GM18519 (cell line): ENCODE data around the gene ACYP2.

Experiments
- ATAC-seq: cut with Tn5 transposase; IDR thresholded peaks from one replicate; pipeline ENCODE4 v1.9.1; 2021; ENCODE audit warnings: mild to moderate bottlenecking, moderate library complexity; ENCODE audit not compliant: unreplicated experiment, low FRiP score

Gene ACYP2

GRCh38 chr2:54208364-54209240 is 93.2 kb downstream of the ACYP2 start:
- ATAC-seq, result no peak

DNA sequence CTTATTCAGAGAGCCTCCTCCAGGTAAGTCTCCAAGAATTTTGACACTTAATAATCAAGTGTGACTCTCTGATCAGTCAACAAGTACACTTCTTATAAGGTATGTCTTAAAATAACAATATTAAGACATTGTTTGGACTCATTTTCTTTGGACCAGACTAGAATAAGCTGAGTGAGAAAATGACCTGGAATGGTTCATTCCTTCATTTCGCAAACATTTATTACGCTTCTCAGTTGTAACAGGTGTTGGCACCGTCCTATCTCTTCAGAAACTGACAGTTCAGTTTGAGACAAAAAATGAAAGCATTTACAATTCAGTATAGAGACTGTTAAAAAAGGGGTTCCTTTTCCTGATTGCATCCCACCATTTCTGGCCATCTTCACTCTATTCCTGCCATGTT is 94.0 kb downstream of the ACYP2 start:
- no peak for ATAC-seq

- no peak for ATAC-seq
Observed at GRCh38 chr2:54212456-54212855, 97.0 kb downstream of the ACYP2 start.

GRCh38 chr2:54213082-54213481 is 97.7 kb downstream of the ACYP2 start:
- no peak for ATAC-seq

- ATAC-seq, result no peak
Observed at GRCh38 chr2:54224997-54225396, 109.6 kb downstream of the ACYP2 start.

GRCh38 chr2:54226260-54226659 is 110.8 kb downstream of the ACYP2 start:
- ATAC-seq, result no peak

GRCh38 chr2:54227798-54228197 is 112.4 kb downstream of the ACYP2 start:
- no peak for ATAC-seq

DNA sequence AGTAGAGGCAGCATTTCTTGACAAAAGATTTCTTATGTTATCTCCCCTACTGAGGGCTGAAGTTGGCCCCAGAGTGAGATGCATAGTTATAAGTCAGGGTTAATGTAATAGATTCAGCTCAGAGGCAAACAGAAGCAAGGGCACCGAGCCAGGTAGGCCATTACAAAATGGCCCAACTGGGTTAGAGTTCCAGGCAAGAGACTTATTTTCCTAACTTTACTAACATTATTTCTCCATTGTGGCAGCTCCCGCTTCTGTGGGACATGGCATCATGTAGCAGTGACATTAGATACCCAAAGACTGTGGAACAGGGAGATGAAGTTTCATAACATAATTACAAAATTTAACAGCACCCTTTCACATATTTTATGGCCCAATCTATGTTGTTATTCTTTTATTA is 113.5 kb downstream of the ACYP2 start:
- ATAC-seq, result no peak

- ATAC-seq, result no peak
Observed at GRCh38 chr2:54233832-54234649, 118.6 kb downstream of the ACYP2 start.

GRCh38 chr2:54237428-54237827 is 122.0 kb downstream of the ACYP2 start:
- no peak for ATAC-seq

DNA sequence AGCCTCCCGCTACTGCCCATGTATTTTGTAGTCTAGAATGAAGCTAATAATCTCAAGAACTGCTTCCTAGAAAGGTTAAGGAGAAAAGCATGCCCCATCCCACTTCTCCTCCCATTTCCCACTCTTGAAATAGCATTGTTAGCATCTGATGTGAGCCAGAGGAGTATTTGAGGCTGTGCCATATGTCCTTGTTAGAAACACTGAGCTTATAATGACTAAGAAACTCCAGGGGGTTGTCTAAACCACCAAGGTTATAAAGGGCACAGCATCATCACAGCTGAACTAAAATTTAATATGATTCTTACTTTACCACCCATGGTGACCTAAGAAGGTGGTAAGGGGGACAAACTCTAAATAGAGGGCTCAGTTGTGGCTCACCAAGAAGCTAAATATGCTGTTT is 124.0 kb downstream of the ACYP2 start:
- no peak for ATAC-seq

DNA sequence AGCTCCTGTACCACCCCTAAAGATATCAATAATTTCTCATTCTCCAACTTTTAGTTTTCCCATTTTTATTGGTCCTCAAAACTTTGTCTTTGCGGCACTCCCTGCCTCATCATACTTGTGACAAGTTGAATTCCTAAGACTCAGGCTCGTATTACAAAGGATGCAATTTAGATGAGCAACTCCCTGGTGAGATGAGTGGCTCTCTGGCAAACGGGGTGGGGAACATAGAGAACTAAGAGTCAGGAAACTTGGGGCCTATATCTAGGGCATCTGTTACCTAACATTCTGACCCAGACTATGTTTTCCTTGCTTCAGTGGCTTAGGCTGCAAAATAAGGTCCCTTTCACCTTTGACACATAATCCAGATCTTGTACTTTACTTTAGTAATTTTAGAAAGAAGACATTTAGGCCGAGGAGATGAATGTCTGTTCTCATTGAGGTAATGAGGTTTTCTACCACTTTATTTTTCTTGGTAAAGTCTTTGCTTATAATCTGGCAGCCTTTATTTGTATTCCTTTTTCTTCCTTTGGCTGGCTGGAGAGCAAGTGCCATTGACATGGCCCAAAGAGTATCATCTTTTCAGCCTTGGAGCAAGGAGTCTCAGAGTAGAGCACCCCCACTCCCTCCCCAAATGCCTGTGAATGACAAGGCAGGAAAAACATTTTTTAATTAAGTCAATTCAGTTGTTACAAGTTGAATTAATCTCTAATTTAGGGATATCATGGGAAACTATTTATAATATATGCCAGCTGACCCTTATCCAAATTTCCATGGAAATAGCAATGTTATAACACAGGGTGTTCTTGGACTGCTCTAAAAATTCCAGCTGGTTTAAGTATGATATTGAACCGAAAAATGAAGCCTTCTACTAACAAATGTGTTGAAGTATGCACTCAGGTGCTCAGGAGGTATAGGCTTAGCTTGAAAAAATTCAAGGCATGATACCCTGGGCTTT is 125.4 kb downstream of the ACYP2 start:
- ATAC-seq, result no peak

- ATAC-seq, result no peak
Observed at GRCh38 chr2:54247115-54247514, 131.7 kb downstream of the ACYP2 start.

- ATAC-seq, result no peak
Observed at GRCh38 chr2:54249629-54250028, 134.2 kb downstream of the ACYP2 start.

- no peak for ATAC-seq
Observed at GRCh38 chr2:54254180-54254579, 138.8 kb downstream of the ACYP2 start.

GRCh38 chr2:54255230-54256090 is 140.0 kb downstream of the ACYP2 start:
- no peak for ATAC-seq

- ATAC-seq, result no peak
Observed at GRCh38 chr2:54256091-54256694, 140.8 kb downstream of the ACYP2 start, which contains the start of gene TSPYL6. Gene TSPYL6 (minus strand): TSS chr2:54256229. CDS start chr2:54256151, 78 bp downstream.

DNA sequence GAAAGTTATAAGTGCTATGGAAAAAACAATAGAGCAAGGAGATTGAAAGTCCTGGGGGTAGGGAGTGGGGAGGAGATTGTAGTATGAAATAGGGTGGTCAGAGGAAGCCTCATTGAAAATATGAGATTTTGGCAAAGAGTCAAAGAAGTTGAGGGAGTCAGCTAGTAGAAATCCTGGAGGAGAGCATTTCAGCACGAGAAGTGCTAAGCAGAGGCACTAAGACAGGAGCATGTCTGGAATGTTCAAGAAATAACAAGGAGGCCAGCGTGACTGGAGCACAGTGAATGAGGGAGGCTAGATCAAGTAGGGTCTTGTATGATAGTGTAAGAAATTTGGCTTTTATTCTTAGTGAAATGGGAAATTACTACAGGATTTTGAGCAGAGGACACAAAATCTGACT is 142.8 kb downstream of the ACYP2 start:
- ATAC-seq, result no peak
